Measurements from ENCODE around the gene DAB1.

DAB1 gene

GRCh38 chr1:57363165-57363564, 60.7 kb downstream of the DAB1 start:
- H3K27ac ChIP-seq (ENCODE audit: low read depth, low read length), result no peak overlapping the region
- no peaks in the 10 kb centered on the region for H3K79me2 ChIP-seq (ENCODE audit: control insufficient read depth, low read length)
- no peak overlapping the region for H3K4me3 ChIP-seq (ENCODE audit: low read length)
- H3K4me1 ChIP-seq (ENCODE audit: control insufficient read depth, low read length), result no peaks in the 10 kb centered on the region
- H4K20me1 ChIP-seq (ENCODE audit: control insufficient read depth, insufficient read depth, low read depth, low read length), result no peaks in the 10 kb centered on the region
- no peaks in the 10 kb centered on the region for H3F3A ChIP-seq (ENCODE audit: control insufficient read depth, insufficient read depth)
- no peaks in the 10 kb centered on the region for H3K36me3 ChIP-seq (ENCODE audit: control insufficient read depth, low read length)
- H3K27me3 ChIP-seq (ENCODE audit: control insufficient read depth, low read length), result no peaks in the 10 kb centered on the region
- H3K4me2 ChIP-seq (ENCODE audit: low read length), result no peak overlapping the region
- no peak for TF ChIP-seq CTCF (IDR thresholded peaks at IDR 0.05; ENCODE audit: low read depth, low read length, poor library complexity, severe bottlenecking)
- no peak for TF ChIP-seq EZH2phosphoT487 (IDR thresholded peaks at IDR 0.05; ENCODE audit: borderline replicate concordance, low read length)
- no peaks in the 10 kb centered on the region for H3K9me2 ChIP-seq (replicated peaks; ENCODE audit: control insufficient read depth, low read length)
- peaks cover 9% of the 10 kb centered on the region; the same call in 1 of the 2 replicates for H3K9me3 ChIP-seq (ENCODE audit: control insufficient read depth, insufficient read depth, low read length)

GRCh38 chr1:57362480-57362879, 61.4 kb downstream of the DAB1 start:
- no peak for TF ChIP-seq CTCF (IDR thresholded peaks at IDR 0.05; ENCODE audit: low read depth, low read length, poor library complexity, severe bottlenecking)
- no peak for TF ChIP-seq EZH2phosphoT487 (IDR thresholded peaks at IDR 0.05; ENCODE audit: borderline replicate concordance, low read length)
- Histone ChIP-seq H3K9me3 (ENCODE audit: control insufficient read depth, insufficient read depth, low read length) (peaks cover 2% of the 10 kb centered on the region; the same call in 1 of the 2 replicates), H4K20me1 (ENCODE audit: control insufficient read depth, insufficient read depth, low read depth, low read length) (no peaks in the 10 kb centered on the region), H3F3A (ENCODE audit: control insufficient read depth, insufficient read depth) (no peaks in the 10 kb centered on the region), H3K4me3 (ENCODE audit: low read length) (no peak overlapping the region), H3K4me2 (ENCODE audit: low read length) (no peak overlapping the region), H3K27ac (ENCODE audit: low read depth, low read length) (no peak overlapping the region), H3K79me2 (ENCODE audit: control insufficient read depth, low read length) (no peaks in the 10 kb centered on the region), H3K27me3 (ENCODE audit: control insufficient read depth, low read length) (no peaks in the 10 kb centered on the region), H3K36me3 (ENCODE audit: control insufficient read depth, low read length) (no peaks in the 10 kb centered on the region), H3K4me1 (ENCODE audit: control insufficient read depth, low read length) (no peaks in the 10 kb centered on the region), H3K9me2 (replicated peaks; ENCODE audit: control insufficient read depth, low read length) (no peaks in the 10 kb centered on the region)

GRCh38 chr1:57361516-57361915, 62.3 kb downstream of the DAB1 start:
- Histone ChIP-seq H3K4me1 (ENCODE audit: control insufficient read depth, low read length) (no peaks in the 10 kb centered on the region), H3K4me3 (ENCODE audit: low read length) (no peak overlapping the region), H3K9me2 (replicated peaks; ENCODE audit: control insufficient read depth, low read length) (no peaks in the 10 kb centered on the region), H3K4me2 (ENCODE audit: low read length) (no peak overlapping the region), H3K79me2 (ENCODE audit: control insufficient read depth, low read length) (no peaks in the 10 kb centered on the region), H3F3A (ENCODE audit: control insufficient read depth, insufficient read depth) (no peaks in the 10 kb centered on the region), H3K27ac (ENCODE audit: low read depth, low read length) (no peak overlapping the region), H3K36me3 (ENCODE audit: control insufficient read depth, low read length) (no peaks in the 10 kb centered on the region), H3K9me3 (ENCODE audit: control insufficient read depth, insufficient read depth, low read length) (no peaks in the 10 kb centered on the region), H3K27me3 (ENCODE audit: control insufficient read depth, low read length) (no peaks in the 10 kb centered on the region), H4K20me1 (ENCODE audit: control insufficient read depth, insufficient read depth, low read depth, low read length) (no peaks in the 10 kb centered on the region)
- TF ChIP-seq EZH2phosphoT487 (IDR thresholded peaks at IDR 0.05; ENCODE audit: borderline replicate concordance, low read length) (no peak), CTCF (IDR thresholded peaks at IDR 0.05; ENCODE audit: low read depth, low read length, poor library complexity, severe bottlenecking) (no peak)

Data from DOHH2 (cell line).